Erythroblast (primary cell): ENCODE data around the gene RPS6KA2.

Experiments used
- GATA1 ChIP-seq: IDR thresholded peaks from 2 replicates; pipeline ENCODE4 v1.6.1; 2011; ENCODE audit warnings: low read depth, mild to moderate bottlenecking, control low read depth, low read length, moderate library complexity
- POLR2A ChIP-seq: IDR thresholded peaks from 2 replicates; pipeline ENCODE4 v1.6.1; 2011; ENCODE audit warnings: mild to moderate bottlenecking, low read length

- TF ChIP-seq POLR2A (no peak), GATA1 (no peak)
Measured at GRCh38 chr6:166604328-166604727, 22.7 kb downstream of the RPS6KA2 start.
